Fibroblast of skin of right biceps (primary cell): ENCODE data around the gene C3orf20.
"Not testable (repeated sequence)": the region's sequence is repeated elsewhere in the genome, so short reads cannot be mapped to it uniquely, and the experiment has no call there.

Experiments
- DNase-seq: peaks from one replicate; pipeline ENCODE4 v3.0.0-alpha.2; 2013

The C3orf20 gene

GRCh38 chr3:14703128-14703750, 28.3 kb downstream of the C3orf20 start:
- DNase-seq = no peak

- DNase-seq = no peak
These were observed 28.9 kb downstream of the C3orf20 start for GRCh38 chr3:14703791-14704190.

- DNase-seq = no peak
These were observed 31.2 kb downstream of the C3orf20 start for GRCh38 chr3:14706096-14706495.

- DNase-seq = peak; percentile 63
These were observed 41.6 kb downstream of the C3orf20 start for GRCh38 chr3:14716591-14716990.

GRCh38 chr3:14717307-14717706, 42.4 kb downstream of the C3orf20 start:
- no peak for DNase-seq

- no peak for DNase-seq
These were observed 43.6 kb downstream of the C3orf20 start for GRCh38 chr3:14718539-14718938.

- no peak for DNase-seq
These were observed 44.1 kb downstream of the C3orf20 start for GRCh38 chr3:14719006-14719405.

- no peak for DNase-seq
These were observed 46.4 kb downstream of the C3orf20 start for GRCh38 chr3:14721126-14721864.

- DNase-seq = peak; percentile 52
These were observed 50.1 kb downstream of the C3orf20 start for GRCh38 chr3:14725013-14725412.

- no peak for DNase-seq
These were observed 50.9 kb downstream of the C3orf20 start for GRCh38 chr3:14725564-14726440.

- no peak for DNase-seq
These were observed 51.5 kb downstream of the C3orf20 start for GRCh38 chr3:14726441-14726780.

- no peak for DNase-seq
These were observed 53.2 kb downstream of the C3orf20 start for GRCh38 chr3:14728113-14728512.

- DNase-seq = no peak
These were observed 55.9 kb downstream of the C3orf20 start for GRCh38 chr3:14730703-14731382.

- DNase-seq = no peak
These were observed 66.0 kb downstream of the C3orf20 start for GRCh38 chr3:14740983-14741382.

GRCh38 chr3:14741510-14741909, 66.6 kb downstream of the C3orf20 start:
- no peak for DNase-seq

GRCh38 chr3:14744556-14744955, 69.6 kb downstream of the C3orf20 start:
- DNase-seq = no peak

GRCh38 chr3:14750650-14751049, 75.7 kb downstream of the C3orf20 start:
- DNase-seq = no peak

- not testable (repeated sequence) for DNase-seq
These were observed 78.0 kb downstream of the C3orf20 start for GRCh38 chr3:14752979-14753378.

GRCh38 chr3:14757153-14757700, 82.3 kb downstream of the C3orf20 start:
- DNase-seq = no peak

GRCh38 chr3:14758297-14758696, 83.4 kb downstream of the C3orf20 start:
- DNase-seq = no peak

- no peak for DNase-seq
These were observed 84.0 kb downstream of the C3orf20 start for GRCh38 chr3:14758959-14759358.

GRCh38 chr3:14760185-14760584, 85.2 kb downstream of the C3orf20 start:
- no peak for DNase-seq

GRCh38 chr3:14761121-14761672, 86.3 kb downstream of the C3orf20 start:
- no peak for DNase-seq
